IMR-90 (cell line): ENCODE results near the gene BACE1. TPM values are rescaled to one million over a fixed set of nuclear protein-coding genes. Genes with fewer than 3 reads are reported as not detected.

ENCODE experiments used
- ATAC-seq: fragments of 200-7000 bp; cut with Tn5 transposase; 2 replicates; pipeline ENCODE4 v1.9.1; 2020; ENCODE audit warnings: low read depth, mild to moderate bottlenecking, moderate library complexity
- BruUV-seq: library from RNA; stranded (reverse); fragments of 400-500 nt; replicated peaks from 2 replicates; lab custom pipeline; 2021; lab: Mats Ljungman, UMichigan
- CTCF ChIA-PET: fragments of 300-600 bp; formaldehyde crosslinking; extraction: SDS; loops from one replicate; lab custom pipeline; 2021; ENCODE audit warnings: antibody characterized with exemption; lab: Yijun Ruan, JAX
- POLR2A ChIA-PET: fragments of 300-600 bp; sonication (Branson Sonifier 250); formaldehyde crosslinking; loops from one replicate; lab custom pipeline; 2022; ENCODE audit warnings: antibody characterized with exemption; ENCODE audit not compliant: unreplicated experiment; lab: Charles Lee
- DNase-seq: peaks from one replicate; pipeline ENCODE4 v3.0.0; 2013
- H2AFZ ChIP-seq: replicated peaks from 2 replicates; pipeline ENCODE3; 2013; ENCODE audit warnings: low read length, mild to moderate bottlenecking; ENCODE audit not compliant: poor library complexity
- H2AK5ac ChIP-seq: 2 replicates; pipeline ENCODE4 v1.6.1; 2013; ENCODE audit warnings: low read depth, low read length, inconsistent platforms
- H2AK9ac ChIP-seq: replicated peaks from 2 replicates; pipeline ENCODE3; 2013; ENCODE audit warnings: mild to moderate bottlenecking, low read depth, low read length, moderate library complexity; ENCODE audit not compliant: poor library complexity
- H2BK120ac ChIP-seq: 2 replicates; pipeline ENCODE4 v1.6.1; 2013; ENCODE audit warnings: low read depth, low read length, inconsistent platforms
- H2BK15ac ChIP-seq: 3 replicates; pipeline ENCODE4 v1.6.1; 2013; ENCODE audit warnings: low read depth, low read length, inconsistent platforms
- H2BK20ac ChIP-seq: 2 replicates; pipeline ENCODE4 v1.6.1; 2013; ENCODE audit warnings: low read depth, mild to moderate bottlenecking, inconsistent platforms, low read length, moderate library complexity
- H2BK5ac ChIP-seq: 2 replicates; pipeline ENCODE4 v1.6.1; 2013; ENCODE audit warnings: mild to moderate bottlenecking, low read depth, low read length, inconsistent platforms; ENCODE audit not compliant: poor library complexity, severe bottlenecking
- H3K14ac ChIP-seq: replicated peaks from 2 replicates; pipeline ENCODE4 v1.6.1; 2013; ENCODE audit warnings: low read depth, low read length, inconsistent platforms
- H3K18ac ChIP-seq: 2 replicates; pipeline ENCODE4 v1.6.1; 2013; ENCODE audit warnings: low read depth, low read length, control low read depth
- H3K23ac ChIP-seq: 2 replicates; pipeline ENCODE4 v1.6.1; 2013; ENCODE audit warnings: low read depth, low read length, inconsistent platforms
- H3K27ac ChIP-seq: 2 replicates; pipeline ENCODE4 v1.5.1; 2013; ENCODE audit warnings: mild to moderate bottlenecking, control low read depth, low read length; ENCODE audit not compliant: insufficient read depth
- H3K27me3 ChIP-seq: 2 replicates; pipeline ENCODE4 v1.6.1; 2013; ENCODE audit warnings: low read length; ENCODE audit not compliant: control insufficient read depth, insufficient read depth
- H3K36me3 ChIP-seq: 2 replicates; pipeline ENCODE4 v1.6.1; 2013; ENCODE audit warnings: low read length, mixed read lengths; ENCODE audit not compliant: control insufficient read depth, insufficient read depth
- H3K4ac ChIP-seq: 2 replicates; pipeline ENCODE4 v1.6.1; 2013; ENCODE audit warnings: low read depth, low read length, inconsistent platforms
- H3K4me1 ChIP-seq: 2 replicates; pipeline ENCODE4 v1.6.1; 2013; ENCODE audit warnings: low read length, mixed read lengths; ENCODE audit not compliant: control insufficient read depth, insufficient read depth
- H3K4me2 ChIP-seq: 2 replicates; pipeline ENCODE4 v1.6.1; 2013; ENCODE audit warnings: low read depth, mild to moderate bottlenecking, control low read depth, low read length, moderate library complexity
- H3K4me3 ChIP-seq: 2 replicates; pipeline ENCODE4 v1.5.1; 2013; ENCODE audit warnings: low read depth, mild to moderate bottlenecking, control low read depth, low read length, moderate library complexity; ENCODE audit not compliant: insufficient read depth
- H3K56ac ChIP-seq: 2 replicates; pipeline ENCODE4 v1.6.1; 2013; ENCODE audit warnings: low read length, inconsistent platforms; ENCODE audit not compliant: insufficient read depth; ENCODE audit errors: extremely low read depth
- H3K79me1 ChIP-seq, 2 experiments: 2 replicates each; pipeline ENCODE4 v1.6.1; 2013; ENCODE audit warnings: low read length in 2 of 2, inconsistent platforms in 1 of 2, low read depth in 1 of 2
- H3K9ac ChIP-seq: 2 replicates; pipeline ENCODE4 v1.6.1; 2013; ENCODE audit warnings: low read depth, low read length, control low read depth
- H3K9me1 ChIP-seq: 2 replicates; pipeline ENCODE4 v1.6.1; 2013; ENCODE audit warnings: low read length, inconsistent platforms; ENCODE audit not compliant: insufficient read depth
- H3K9me3 ChIP-seq: 2 replicates; pipeline ENCODE4 v1.6.1; 2013; ENCODE audit warnings: low read length; ENCODE audit not compliant: control insufficient read depth, insufficient read depth
- H4K20me1 ChIP-seq: 2 replicates; pipeline ENCODE4 v1.6.1; 2013; ENCODE audit warnings: low read length, inconsistent platforms; ENCODE audit not compliant: insufficient read depth
- H4K5ac ChIP-seq: 2 replicates; pipeline ENCODE4 v1.6.1; 2013; ENCODE audit warnings: mild to moderate bottlenecking, low read depth, low read length, control low read depth
- H4K8ac ChIP-seq, 2 experiments: 2 replicates each; pipeline ENCODE4 v1.6.1; 2013; ENCODE audit warnings: low read depth in 2 of 2, low read length in 2 of 2, control low read depth in 1 of 2, inconsistent platforms in 1 of 2
- H4K91ac ChIP-seq: 2 replicates; pipeline ENCODE4 v1.6.1; 2013; ENCODE audit warnings: low read depth, low read length, inconsistent platforms; ENCODE audit not compliant: insufficient read depth
- BHLHE40 ChIP-seq: fragments of 150-350 bp; IDR thresholded peaks from 2 replicates; pipeline ENCODE4 v1.6.1; 2016; ENCODE audit warnings: mild to moderate bottlenecking, low read depth, low read length
- CHD1 ChIP-seq: IDR thresholded peaks from 2 replicates; pipeline ENCODE4 v1.6.1; 2012; ENCODE audit warnings: low read depth, low read length, improper control_type of control experiment
- ELK1 ChIP-seq: fragments of 150-350 bp; IDR thresholded peaks from 2 replicates; pipeline ENCODE4 v1.6.1; 2016; ENCODE audit warnings: low read depth, mild to moderate bottlenecking, low read length, moderate library complexity, borderline replicate concordance
- FOS ChIP-seq: fragments of 150-350 bp; IDR thresholded peaks from 2 replicates; pipeline ENCODE4 v1.6.1; 2016; ENCODE audit warnings: low read depth, low read length
- MAFK ChIP-seq: IDR thresholded peaks from 2 replicates; pipeline ENCODE4 v1.6.1; 2012; ENCODE audit warnings: low read depth, low read length, improper control_type of control experiment
- MAZ ChIP-seq: IDR thresholded peaks from 2 replicates; pipeline ENCODE4 v1.6.1; 2012; ENCODE audit warnings: low read depth, mild to moderate bottlenecking, low read length, improper control_type of control experiment, moderate library complexity, borderline replicate concordance
- MXI1 ChIP-seq: IDR thresholded peaks from 2 replicates; pipeline ENCODE4 v1.6.1; 2012; ENCODE audit warnings: low read depth, mild to moderate bottlenecking, low read length, moderate library complexity, borderline replicate concordance
- NFE2L2 ChIP-seq: fragments of 150-350 bp; IDR thresholded peaks from 2 replicates; pipeline ENCODE4 v1.6.1; 2016; ENCODE audit warnings: low read depth, mild to moderate bottlenecking, low read length
- POLR2A ChIP-seq: IDR thresholded peaks from 2 replicates; pipeline ENCODE4 v1.6.1; 2012; ENCODE audit warnings: mild to moderate bottlenecking, low read depth, low read length
- SMC3 ChIP-seq: fragments of 150-350 bp; IDR thresholded peaks from 2 replicates; pipeline ENCODE4 v1.6.1; 2016; ENCODE audit warnings: low read depth, mild to moderate bottlenecking, antibody characterized with exemption, low read length, moderate library complexity
- WGBS, 2 experiments: methylation state at CpG; one replicate each; pipeline versions ENCODE4 v1.1.5 to v1.1.7; 2013; ENCODE audit warnings: missing lambda C conversion rate in 2 of 2; ENCODE audit not compliant: insufficient read length in 1 of 2; ENCODE audit errors: extremely low coverage in 2 of 2; 5-methylcytosine and 5-hydroxymethylcytosine counted together
- dilution Hi-C: fragments of 300-500 bp; cut with HindIII; formaldehyde crosslinking; loops from one replicate; pipeline ENCODE4 v1.14.3; 2018; ENCODE audit warnings: low sequenced_read_pairs; ENCODE audit not compliant: unreplicated experiment
- in situ Hi-C: fragments of 300-500 bp; cut with MboI; formaldehyde crosslinking; loops from 3 replicates; pipeline ENCODE4 v1.14.3; 2019; ENCODE audit warnings: low sequenced_read_pairs, inconsistent platforms, mixed read lengths
- intact Hi-C: fragments of 100-400 bp; cut with micrococcal nuclease; formaldehyde crosslinking; loops from 2 replicates; pipeline ENCODE4 v1.10.0; 2022
- polyA plus RNA-seq, 3 experiments: library from polyadenylated mRNA; depleted of rRNA; stranded (reverse); fragments of >200 nt; gene quantifications; 2 replicates each; pipeline ENCODE4 v1.2.3, GENCODE V29; 2012; ENCODE audit warnings: low replicate concordance in 1 of 3
- total RNA-seq: library from RNA; depleted of rRNA; stranded (reverse); fragments of >200 nt; gene quantifications from 2 replicates; pipeline ENCODE4 v1.2.3, GENCODE V29; 2012

The BACE1 gene
- total and polyA plus RNA-seq, 2 of the 4 experiments (the other 2 are of a cell fraction) = 27.6 to 50.6 TPM

GRCh38 chr11:117249571-117249970, 66.5 kb downstream of the BACE1 start:
- no peak overlapping the region for H3K4me3 ChIP-seq
- H4K8ac ChIP-seq = no peak overlapping the region
- in situ Hi-C loops (no loop called here), dilution Hi-C loops (no loop called here), intact Hi-C loops (no loop called here)
- no peak overlapping the region for H2BK120ac ChIP-seq
- no peak for TF ChIP-seq MAFK
- no peak for TF ChIP-seq SMC3
- no peak for TF ChIP-seq CHD1
- no peak for TF ChIP-seq BHLHE40
- no peak for TF ChIP-seq FOS
- TF ChIP-seq ELK1 = no peak
- TF ChIP-seq MXI1 = no peak
- TF ChIP-seq NFE2L2 = no peak
- no peak for TF ChIP-seq MAZ
- no peak for TF ChIP-seq POLR2A
- H3K9me3 ChIP-seq = no peaks in the 10 kb centered on the region
- no peak overlapping the region for H2AK5ac ChIP-seq
- peaks cover 32% of the 10 kb centered on the region for H3K36me3 ChIP-seq
- DNase-seq = no peak
- H3K23ac ChIP-seq = no peak overlapping the region
- H3K4me2 ChIP-seq = no peak overlapping the region
- H2BK15ac ChIP-seq = no peak overlapping the region
- no peak overlapping the region for H4K91ac ChIP-seq
- ChIA-PET CTCF (no interaction called here), POLR2A (no interaction called here)
- H4K20me1 ChIP-seq = no peaks in the 10 kb centered on the region
- ATAC-seq = no peak
- no peak overlapping the region for H3K18ac ChIP-seq
- H2AK9ac ChIP-seq = no peak overlapping the region
- no peak overlapping the region for H3K56ac ChIP-seq
- H4K5ac ChIP-seq = no peak overlapping the region
- H3K9ac ChIP-seq = no peak overlapping the region
- no peak overlapping the region for H2BK5ac ChIP-seq
- no peaks in the 10 kb centered on the region for H3K27me3 ChIP-seq
- no peak overlapping the region for H3K14ac ChIP-seq
- H3K4ac ChIP-seq = no peak overlapping the region
- H2AFZ ChIP-seq = no peak overlapping the region
- H3K4me1 ChIP-seq = no peaks in the 10 kb centered on the region
- no peak overlapping the region; the same call in 1 of the 2 replicates for H3K27ac ChIP-seq
- no CpG with 5 or more reads among the region's 4 CpGs for WGBS, 2 experiments
- no peaks in the 10 kb centered on the region; a peak in 1 of 4 replicates for H3K79me1 ChIP-seq
- H3K9me1 ChIP-seq = no peaks in the 10 kb centered on the region
- no peak overlapping the region for H2BK20ac ChIP-seq
- no TSS peak for BruUV-seq
